Heart left ventricle (tissue), 13 donors: ENCODE results near the gene ZFYVE26.

ENCODE experiments used
- CTCF ChIP-seq, 12 donors: fragments of 200-600 bp; sonication (generic) in 4 of 12; IDR thresholded peaks; one replicate each; pipeline versions ENCODE4 v1.5.0 to v1.8.0; 2018 to 2022; ENCODE audit warnings: antibody characterized with exemption in 12 of 12, mild to moderate bottlenecking in 5 of 12
- POLR2A ChIP-seq, 2 donors: fragments of 450-650 bp; IDR thresholded peaks; one replicate each; pipeline ENCODE4 v1.6.1; 2017; ENCODE audit warnings: antibody characterized with exemption in 2 of 2, mild to moderate bottlenecking in 2 of 2, moderate library complexity in 2 of 2
- donor health status: ischemic (EF 13 %, LVEDD 7.1; RV severe dilation, severe dysfunction).
- donor health status: DM: no; HTN: yes; CAD: no.
- donor health status: DM: no; HTN: no; CAD: no.
- donor health status: ischemic (EF 25% LVEDD 6.9; RV normal size, moderate dysfunction).
- donor health status: ischemic (EF 25% LVEDD 5.7; RV mildly dilated, moderate dysfunction).
- donor health status: ischemic (EF 35%, LVEDD 5.7; RV mildly dilated, moderate dysfunction).
- donor health status: nonischemic (EF 11% LVEDD 7.7; RV severe dilation, severe dysfunction).
- donor health status: DM: yes; HTN: yes; CAD: no.
- donor health status: PGD.
- donor health status: ischemic (EF 29% LVEDD 5.4; RV normal size, mild dysfunction).
- donor health status: nonischemic (EF 23%, LVEDD 6.1; RV moderate dilation, normal function).

GRCh38 chr14:67863223-67863622 is 46.8 kb upstream of the ZFYVE26 start:
- TF ChIP-seq POLR2A (IDR thresholded peaks at IDR 0.05), result no peak
- TF ChIP-seq CTCF (IDR thresholded peaks at IDR 0.05), result no peak
